ENCODE results near the gene ATAD3A.

The ATAD3A gene

DNA sequence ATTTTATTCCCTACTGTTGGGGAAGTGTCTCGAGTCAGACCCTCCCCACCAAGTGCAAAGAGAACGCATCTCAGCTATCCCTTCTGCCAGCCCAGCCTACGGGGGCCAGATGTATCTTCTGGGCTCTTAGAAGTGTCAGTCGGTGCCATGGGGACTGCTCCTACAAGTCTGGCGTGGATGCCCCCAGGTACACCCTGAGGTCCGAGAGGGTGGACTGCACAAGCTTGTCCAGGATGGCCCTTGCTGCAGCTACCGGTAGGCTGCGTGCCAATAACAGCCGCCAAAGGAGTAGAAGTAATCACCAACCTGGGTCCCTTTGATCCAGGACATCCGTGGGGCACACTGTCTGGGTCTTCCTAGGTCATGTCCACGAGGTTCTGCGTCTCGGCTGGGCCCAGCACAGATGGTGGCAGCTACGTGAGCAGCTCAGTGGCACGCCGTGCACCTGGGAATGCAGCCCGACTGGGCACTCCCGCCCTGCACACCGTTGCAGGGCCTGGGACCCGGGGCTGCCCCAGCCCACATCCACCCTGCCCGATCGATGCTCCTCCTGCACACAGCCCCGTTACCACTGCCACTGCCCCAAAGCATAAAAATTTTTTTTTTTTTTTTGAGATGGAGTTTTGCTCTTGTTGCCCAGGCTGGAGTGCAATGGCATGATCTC is 71.5 kb downstream of the ATAD3A start:
- TF ChIP-seq ZNF70 (CRISPR knock-in tag; IDR thresholded peaks at IDR 0.05), result no peak
- no peak for TF ChIP-seq ZC3H10 (CRISPR knock-in tag; IDR thresholded peaks at IDR 0.05)
- TF ChIP-seq SNAI2 (CRISPR knock-in tag; IDR thresholded peaks at IDR 0.05), result no peak
- no peak for TF ChIP-seq BACH2 (CRISPR knock-in tag; IDR thresholded peaks at IDR 0.05; ENCODE audit: borderline replicate concordance)
- no peak for TF ChIP-seq ISL1 (CRISPR knock-in tag; IDR thresholded peaks at IDR 0.05)
- TF ChIP-seq, protein P1, sequence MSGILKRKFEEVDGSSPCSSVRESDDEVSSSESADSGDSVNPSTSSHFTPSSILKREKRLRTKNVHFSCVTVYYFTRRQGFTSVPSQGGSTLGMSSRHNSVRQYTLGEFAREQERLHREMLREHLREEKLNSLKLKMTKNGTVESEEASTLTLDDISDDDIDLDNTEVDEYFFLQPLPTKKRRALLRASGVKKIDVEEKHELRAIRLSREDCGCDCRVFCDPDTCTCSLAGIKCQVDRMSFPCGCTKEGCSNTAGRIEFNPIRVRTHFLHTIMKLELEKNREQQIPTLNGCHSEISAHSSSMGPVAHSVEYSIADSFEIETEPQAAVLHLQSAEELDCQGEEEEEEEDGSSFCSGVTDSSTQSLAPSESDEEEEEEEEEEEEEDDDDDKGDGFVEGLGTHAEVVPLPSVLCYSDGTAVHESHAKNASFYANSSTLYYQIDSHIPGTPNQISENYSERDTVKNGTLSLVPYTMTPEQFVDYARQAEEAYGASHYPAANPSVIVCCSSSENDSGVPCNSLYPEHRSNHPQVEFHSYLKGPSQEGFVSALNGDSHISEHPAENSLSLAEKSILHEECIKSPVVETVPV (CRISPR knock-in tag; IDR thresholded peaks at IDR 0.05), result no peak
- TF ChIP-seq TCF4 (CRISPR knock-in tag; IDR thresholded peaks at IDR 0.05; ENCODE audit: borderline replicate concordance), result no peak
- no peak for TF ChIP-seq ARNTL (CRISPR knock-in tag; IDR thresholded peaks at IDR 0.05; ENCODE audit: borderline replicate concordance, low read depth)
- no peak for TF ChIP-seq GLIS3 (CRISPR knock-in tag; IDR thresholded peaks at IDR 0.05)
- no peak for TF ChIP-seq PPARA (CRISPR knock-in tag; IDR thresholded peaks at IDR 0.05; ENCODE audit: borderline replicate concordance)
- TF ChIP-seq, protein P2, sequence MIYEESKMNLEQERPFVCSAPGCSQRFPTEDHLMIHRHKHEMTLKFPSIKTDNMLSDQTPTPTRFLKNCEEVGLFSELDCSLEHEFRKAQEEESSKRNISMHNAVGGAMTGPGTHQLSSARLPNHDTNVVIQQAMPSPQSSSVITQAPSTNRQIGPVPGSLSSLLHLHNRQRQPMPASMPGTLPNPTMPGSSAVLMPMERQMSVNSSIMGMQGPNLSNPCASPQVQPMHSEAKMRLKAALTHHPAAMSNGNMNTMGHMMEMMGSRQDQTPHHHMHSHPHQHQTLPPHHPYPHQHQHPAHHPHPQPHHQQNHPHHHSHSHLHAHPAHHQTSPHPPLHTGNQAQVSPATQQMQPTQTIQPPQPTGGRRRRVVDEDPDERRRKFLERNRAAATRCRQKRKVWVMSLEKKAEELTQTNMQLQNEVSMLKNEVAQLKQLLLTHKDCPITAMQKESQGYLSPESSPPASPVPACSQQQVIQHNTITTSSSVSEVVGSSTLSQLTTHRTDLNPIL (CRISPR knock-in tag; IDR thresholded peaks at IDR 0.05; ENCODE audit: low read depth), result no peak
- no peak for TF ChIP-seq ESRRG (CRISPR knock-in tag; IDR thresholded peaks at IDR 0.05)
- no peak for TF ChIP-seq ZFP3 (CRISPR knock-in tag; IDR thresholded peaks at IDR 0.05)
- no peak for TF ChIP-seq TOX (CRISPR knock-in tag; IDR thresholded peaks at IDR 0.05; ENCODE audit: borderline replicate concordance)
- no peak for TF ChIP-seq POU6F1 (CRISPR knock-in tag; IDR thresholded peaks at IDR 0.05; ENCODE audit: borderline replicate concordance, low read depth)
- no peak for TF ChIP-seq OSR1 (CRISPR knock-in tag; IDR thresholded peaks at IDR 0.05)
- no peak for TF ChIP-seq ZFP30 (CRISPR knock-in tag; IDR thresholded peaks at IDR 0.05)
- no peak for ATAC-seq
